Measurements from ENCODE around the gene SERGEF. TPM values are rescaled to one million over a fixed set of nuclear protein-coding genes. Genes with fewer than 3 reads are reported as not detected.

Gene SERGEF
- total and polyA plus RNA-seq, 2 of the 13 experiments (the other 11 are each of a cell fraction or from before 2014, with no cell fraction given) = 54.5 to 114 TPM

DNA sequence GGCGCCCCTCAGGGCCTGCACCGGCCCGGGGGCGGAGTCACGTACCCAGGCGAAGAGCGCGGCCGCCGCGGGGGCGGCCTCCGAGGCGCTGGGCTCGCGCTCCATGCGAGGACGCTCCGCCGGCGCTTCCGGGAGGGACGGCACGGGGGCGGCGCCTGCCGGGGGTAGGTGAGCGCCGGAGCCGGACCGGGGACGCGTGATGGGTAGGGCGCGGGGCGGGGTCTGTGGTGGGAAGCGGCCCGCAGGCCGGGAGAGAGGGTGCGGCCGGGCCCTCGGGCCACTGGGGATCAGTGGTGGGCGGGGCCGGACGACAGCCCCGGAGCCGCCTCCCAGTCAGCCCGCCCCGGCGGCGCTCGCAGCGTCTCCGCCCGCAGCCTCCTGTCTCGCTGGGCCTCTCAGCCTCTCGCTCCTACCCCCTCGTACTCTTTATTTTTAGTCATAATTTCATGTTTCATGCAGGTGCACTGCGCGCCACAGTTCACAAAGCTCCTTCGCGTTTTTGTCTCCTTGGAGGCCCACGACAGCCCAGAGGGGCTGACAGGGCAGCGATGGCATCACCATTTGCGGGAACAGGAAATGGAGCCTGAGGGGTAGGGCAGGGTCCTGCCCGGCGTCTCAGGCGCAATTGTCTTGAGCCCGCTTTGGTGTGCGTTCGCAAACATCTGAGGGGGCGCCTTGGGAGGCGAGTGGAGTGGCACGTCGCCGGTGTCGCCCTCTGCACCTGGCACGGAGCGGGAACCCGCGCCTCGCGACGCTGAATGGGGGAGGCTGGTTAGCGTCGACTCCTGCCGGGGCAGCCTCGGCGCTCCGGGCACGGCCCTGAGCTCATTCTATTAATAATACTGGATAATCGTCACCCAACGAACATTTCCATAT, at the start of gene SERGEF (continued):
- TF ChIP-seq ZNF747 (CRISPR knock-in tag; IDR thresholded peaks at IDR 0.05; ENCODE audit: borderline replicate concordance) = 0 out of 2 replicates have a peak, but pooled peaks have one; percentile 68
- TF ChIP-seq IRX3 (CRISPR knock-in tag; IDR thresholded peaks at IDR 0.05; ENCODE audit: borderline replicate concordance, low read depth) = 0 out of 2 replicates have a peak, but pooled peaks have one; percentile 57
- TF ChIP-seq CBX1 (IDR thresholded peaks at IDR 0.05; ENCODE audit: low read depth) = no peak
- TF ChIP-seq U2AF1 (optimal IDR thresholded peaks at IDR 0.05; ENCODE audit: low read depth, low read length) = peak; percentile 51
- TF ChIP-seq MIXL1 (CRISPR knock-in tag; IDR thresholded peaks at IDR 0.05) = no peak
- peak; percentile 53; the same call in 1 of the 2 replicates for TF ChIP-seq MEF2D (CRISPR knock-in tag; IDR thresholded peaks at IDR 0.05)
- peak; percentile 86 for TF ChIP-seq NCOA1 (CRISPR knock-in tag; IDR thresholded peaks at IDR 0.05)
- peak; percentile 42 for TF ChIP-seq SPEN (CRISPR knock-in tag; IDR thresholded peaks at IDR 0.05; ENCODE audit: low read depth)
- TF ChIP-seq ZZZ3 (CRISPR knock-in tag; IDR thresholded peaks at IDR 0.05; ENCODE audit: borderline replicate concordance) = no peak
- TF ChIP-seq ZSCAN25 (CRISPR knock-in tag; IDR thresholded peaks at IDR 0.05) = peak; percentile 32; the same call in 1 of the 2 replicates
- peak; percentile 93 for TF ChIP-seq ZNF687 (CRISPR knock-in tag; IDR thresholded peaks at IDR 0.05)
- no peak; the same call in none of the 2 replicates for TF ChIP-seq ZSCAN21 (CRISPR knock-in tag; IDR thresholded peaks at IDR 0.05; ENCODE audit: borderline replicate concordance)
- TF ChIP-seq, protein P1, sequence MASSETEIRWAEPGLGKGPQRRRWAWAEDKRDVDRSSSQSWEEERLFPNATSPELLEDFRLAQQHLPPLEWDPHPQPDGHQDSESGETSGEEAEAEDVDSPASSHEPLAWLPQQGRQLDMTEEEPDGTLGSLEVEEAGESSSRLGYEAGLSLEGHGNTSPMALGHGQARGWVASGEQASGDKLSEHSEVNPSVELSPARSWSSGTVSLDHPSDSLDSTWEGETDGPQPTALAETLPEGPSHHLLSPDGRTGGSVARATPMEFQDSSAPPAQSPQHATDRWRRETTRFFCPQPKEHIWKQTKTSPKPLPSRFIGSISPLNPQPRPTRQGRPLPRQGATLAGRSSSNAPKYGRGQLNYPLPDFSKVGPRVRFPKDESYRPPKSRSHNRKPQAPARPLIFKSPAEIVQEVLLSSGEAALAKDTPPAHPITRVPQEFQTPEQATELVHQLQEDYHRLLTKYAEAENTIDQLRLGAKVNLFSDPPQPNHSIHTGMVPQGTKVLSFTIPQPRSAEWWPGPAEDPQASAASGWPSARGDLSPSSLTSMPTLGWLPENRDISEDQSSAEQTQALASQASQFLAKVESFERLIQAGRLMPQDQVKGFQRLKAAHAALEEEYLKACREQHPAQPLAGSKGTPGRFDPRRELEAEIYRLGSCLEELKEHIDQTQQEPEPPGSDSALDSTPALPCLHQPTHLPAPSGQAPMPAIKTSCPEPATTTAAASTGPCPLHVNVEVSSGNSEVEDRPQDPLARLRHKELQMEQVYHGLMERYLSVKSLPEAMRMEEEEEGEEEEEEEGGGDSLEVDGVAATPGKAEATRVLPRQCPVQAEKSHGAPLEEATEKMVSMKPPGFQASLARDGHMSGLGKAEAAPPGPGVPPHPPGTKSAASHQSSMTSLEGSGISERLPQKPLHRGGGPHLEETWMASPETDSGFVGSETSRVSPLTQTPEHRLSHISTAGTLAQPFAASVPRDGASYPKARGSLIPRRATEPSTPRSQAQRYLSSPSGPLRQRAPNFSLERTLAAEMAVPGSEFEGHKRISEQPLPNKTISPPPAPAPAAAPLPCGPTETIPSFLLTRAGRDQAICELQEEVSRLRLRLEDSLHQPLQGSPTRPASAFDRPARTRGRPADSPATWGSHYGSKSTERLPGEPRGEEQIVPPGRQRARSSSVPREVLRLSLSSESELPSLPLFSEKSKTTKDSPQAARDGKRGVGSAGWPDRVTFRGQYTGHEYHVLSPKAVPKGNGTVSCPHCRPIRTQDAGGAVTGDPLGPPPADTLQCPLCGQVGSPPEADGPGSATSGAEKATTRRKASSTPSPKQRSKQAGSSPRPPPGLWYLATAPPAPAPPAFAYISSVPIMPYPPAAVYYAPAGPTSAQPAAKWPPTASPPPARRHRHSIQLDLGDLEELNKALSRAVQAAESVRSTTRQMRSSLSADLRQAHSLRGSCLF (CRISPR knock-in tag; IDR thresholded peaks at IDR 0.05; ENCODE audit: borderline replicate concordance) = 0 out of 2 replicates have a peak, but pooled peaks have one; percentile 33
- no peak for TF ChIP-seq ZNF564 (CRISPR knock-in tag; IDR thresholded peaks at IDR 0.05)
- TF ChIP-seq CC2D1A (CRISPR knock-in tag; IDR thresholded peaks at IDR 0.05) = 0 out of 2 replicates have a peak, but pooled peaks have one; percentile 53
- TF ChIP-seq ZNF670 (CRISPR knock-in tag; IDR thresholded peaks at IDR 0.05; ENCODE audit: borderline replicate concordance) = peak; percentile 70; the same call in 1 of the 2 replicates
- no peak for TF ChIP-seq HNRNPUL1 (IDR thresholded peaks at IDR 0.05; ENCODE audit: low read depth, low read length)
- no peak for TF ChIP-seq ZNF207 (IDR thresholded peaks at IDR 0.05; ENCODE audit: borderline replicate concordance)
- peak; percentile 87; the same call in 1 of the 2 replicates for TF ChIP-seq ARID2 (CRISPR knock-in tag; IDR thresholded peaks at IDR 0.05; ENCODE audit: borderline replicate concordance)
- TF ChIP-seq YEATS4 (CRISPR knock-in tag; IDR thresholded peaks at IDR 0.05; ENCODE audit: borderline replicate concordance) = peak; percentile 71
- no peak for TF ChIP-seq ETV6 (CRISPR knock-in tag; conservative IDR thresholded peaks at IDR 0.05)
